H1 (cell line): Measurements from ENCODE around the gene HSPBAP1. TPM values are rescaled to one million over a fixed set of nuclear protein-coding genes. Genes with fewer than 3 reads are reported as not detected.

ENCODE experiments used
- CTCF ChIA-PET: fragments of 300-600 bp; sonication (Branson Sonifier 250); formaldehyde crosslinking; loops from one replicate; lab custom pipeline; 2021; ENCODE audit not compliant: partially characterized antibody; lab: Charles Lee
- POLR2A ChIA-PET: fragments of 300-600 bp; sonication (Branson Sonifier 250); formaldehyde crosslinking; loops from one replicate; lab custom pipeline; 2021; ENCODE audit warnings: inconsistent platforms; ENCODE audit not compliant: partially characterized antibody; lab: Charles Lee
- DNase-seq, 2 experiments: peaks; one replicate each; pipeline versions ENCODE4 v3.0.0 to v3.0.0-alpha.2; 2010 to 2022; ENCODE audit warnings: low spot score in 2 of 2, low read depth in 1 of 2, mixed read lengths in 1 of 2
- FAIRE-seq: peaks from 2 replicates; lab custom pipeline; 2011; peaks lifted over from hg19 to GRCh38; lab: Jason Lieb, UNC
- H2AFZ ChIP-seq: 2 replicates; pipeline ENCODE4 v1.8.1; 2012; ENCODE audit warnings: low read length, inconsistent platforms
- H2AK5ac ChIP-seq: 2 replicates; pipeline ENCODE4 v1.6.1; 2013; ENCODE audit warnings: low read depth, low read length
- H2BK120ac ChIP-seq: replicated peaks from 2 replicates; pipeline ENCODE3; 2013; ENCODE audit warnings: low read depth, low read length, inconsistent platforms
- H2BK12ac ChIP-seq: 2 replicates; pipeline ENCODE4 v1.6.1; 2013; ENCODE audit warnings: low read depth, low read length
- H2BK15ac ChIP-seq: 2 replicates; pipeline ENCODE4 v1.6.1; 2013; ENCODE audit warnings: low read length
- H2BK20ac ChIP-seq: 2 replicates; pipeline ENCODE4 v1.6.1; 2013; ENCODE audit warnings: low read length
- H2BK5ac ChIP-seq: 2 replicates; pipeline ENCODE4 v1.6.1; 2013; ENCODE audit warnings: low read depth, low read length
- H3K14ac ChIP-seq: 2 replicates; pipeline ENCODE4 v1.6.1; 2013; ENCODE audit warnings: inconsistent platforms; ENCODE audit not compliant: insufficient read length
- H3K18ac ChIP-seq: 2 replicates; pipeline ENCODE4 v1.6.1; 2013; ENCODE audit warnings: low read length; ENCODE audit errors: extremely low read depth
- H3K23ac ChIP-seq: 2 replicates; pipeline ENCODE4 v1.6.1; 2013; ENCODE audit warnings: inconsistent platforms; ENCODE audit not compliant: insufficient read length
- H3K23me2 ChIP-seq: 2 replicates; pipeline ENCODE4 v1.6.1; 2013; ENCODE audit warnings: low read depth, low read length
- H3K27ac ChIP-seq: 2 replicates; pipeline ENCODE4 v1.6.1; 2011; ENCODE audit warnings: low read depth, low read length, inconsistent platforms
- H3K27me3 ChIP-seq, 4 experiments: replicated peaks in 1 of 4; 1 replicate in 1 of 4; 2 replicates in 3 of 4; pipeline versions ENCODE4 v1.6.1 to v1.8.1; 2011 to 2013; ENCODE audit warnings: low read length in 3 of 4, mild to moderate bottlenecking in 3 of 4, inconsistent platforms in 2 of 4, mixed read lengths in 2 of 4, moderate library complexity in 1 of 4; ENCODE audit not compliant: control insufficient read depth in 3 of 4, insufficient read depth in 3 of 4; ENCODE audit errors: extremely low read depth in 1 of 4
- H3K36me3 ChIP-seq, 4 experiments: 2 replicates each; pipeline versions ENCODE4 v1.6.1 to v1.8.1; 2011 to 2013; ENCODE audit warnings: mild to moderate bottlenecking in 4 of 4, low read length in 3 of 4, moderate library complexity in 2 of 4, control low read depth in 1 of 4, inconsistent platforms in 1 of 4; ENCODE audit not compliant: insufficient read depth in 4 of 4, control insufficient read depth in 2 of 4
- H3K4ac ChIP-seq: replicated peaks from 2 replicates; pipeline ENCODE3; 2013; ENCODE audit warnings: low read length, low read depth, mixed read lengths, inconsistent platforms; ENCODE audit not compliant: insufficient read length
- H3K4me1 ChIP-seq, 4 experiments: replicated peaks in 1 of 4; 1 replicate in 1 of 4; 2 replicates in 3 of 4; pipeline versions ENCODE4 v1.6.1 to v1.8.1; 2011 to 2013; ENCODE audit warnings: low read length in 3 of 4, inconsistent platforms in 2 of 4, mixed read lengths in 1 of 4; ENCODE audit not compliant: insufficient read depth in 4 of 4, control insufficient read depth in 3 of 4
- H3K4me2 ChIP-seq, 2 experiments: 2 replicates each; pipeline versions ENCODE4 v1.6.1 to v1.8.1; 2011 to 2013; ENCODE audit warnings: low read depth in 2 of 2, low read length in 2 of 2, control low read depth in 1 of 2, inconsistent platforms in 1 of 2, mild to moderate bottlenecking in 1 of 2; ENCODE audit not compliant: insufficient read depth in 1 of 2
- H3K4me3 ChIP-seq, 4 experiments: fragments of 200-600, 300-600 bp in 1 of 4; sonication (generic), shearing (Covaris generic), sonication (Bioruptor Twin) in 1 of 4; 2 replicates each; pipeline versions ENCODE4 v1.5.1 to v1.8.1; 2011 to 2016; ENCODE audit warnings: low read length in 4 of 4, low read depth in 3 of 4, control low read depth in 2 of 4, inconsistent platforms in 2 of 4, mild to moderate bottlenecking in 2 of 4, mixed read lengths in 1 of 4, moderate library complexity in 1 of 4; ENCODE audit not compliant: insufficient read depth in 2 of 4; ENCODE audit errors: extremely low read depth in 1 of 4
- H3K56ac ChIP-seq: replicated peaks from 2 replicates; pipeline ENCODE3; 2013; ENCODE audit warnings: low read depth, mild to moderate bottlenecking, mixed read lengths, low read length, inconsistent platforms; ENCODE audit not compliant: insufficient read length
- H3K79me1 ChIP-seq: 2 replicates; pipeline ENCODE4 v1.6.1; 2013; ENCODE audit warnings: low read depth, low read length, control low read depth
- H3K79me2 ChIP-seq, 2 experiments: 2 replicates each; pipeline versions ENCODE4 v1.6.1 to v1.8.1; 2012 to 2013; ENCODE audit warnings: low read length in 2 of 2, mild to moderate bottlenecking in 2 of 2, inconsistent platforms in 1 of 2; ENCODE audit not compliant: insufficient read depth in 2 of 2, control insufficient read depth in 1 of 2
- H3K9ac ChIP-seq, 4 experiments: replicated peaks in 1 of 4; 1 replicate in 1 of 4; 2 replicates in 3 of 4; pipeline versions ENCODE4 v1.6.1 to v1.8.1; 2011 to 2013; ENCODE audit warnings: low read depth in 3 of 4, low read length in 3 of 4, control low read depth in 2 of 4, mild to moderate bottlenecking in 2 of 4, moderate library complexity in 2 of 4, inconsistent platforms in 1 of 4; ENCODE audit errors: extremely low read depth in 1 of 4
- H3K9me3 ChIP-seq, 2 experiments: 2 replicates each; pipeline versions ENCODE4 v1.6.1 to v1.8.1; 2012 to 2013; ENCODE audit warnings: mild to moderate bottlenecking in 2 of 2, moderate library complexity in 2 of 2, control low read depth in 1 of 2, inconsistent platforms in 1 of 2, low read depth in 1 of 2, low read length in 1 of 2, mixed read lengths in 1 of 2; ENCODE audit not compliant: insufficient read depth in 2 of 2
- H4K20me1 ChIP-seq, 2 experiments: replicated peaks in 1 of 2; 2 replicates each; pipeline versions ENCODE3 to v1.8.1; 2011 to 2013; ENCODE audit warnings: inconsistent platforms in 2 of 2, low read length in 2 of 2, mild to moderate bottlenecking in 1 of 2; ENCODE audit not compliant: insufficient read depth in 2 of 2, control insufficient read depth in 1 of 2
- H4K5ac ChIP-seq: 2 replicates; pipeline ENCODE4 v1.6.1; 2013; ENCODE audit warnings: low read length, low read depth, mixed read lengths, inconsistent platforms; ENCODE audit not compliant: insufficient read length
- H4K8ac ChIP-seq: 2 replicates; pipeline ENCODE4 v1.8.0; 2013; ENCODE audit warnings: mild to moderate bottlenecking, moderate library complexity, low read length, inconsistent platforms; ENCODE audit not compliant: insufficient read depth; ENCODE audit errors: extremely low read depth
- H4K91ac ChIP-seq: replicated peaks from 2 replicates; pipeline ENCODE3; 2013; ENCODE audit warnings: low read length, mixed read lengths, inconsistent platforms; ENCODE audit not compliant: insufficient read length
- BCL11A ChIP-seq, 2 experiments: IDR thresholded peaks; one replicate each; pipeline ENCODE4 v1.6.1; 2011; ENCODE audit warnings: low read depth in 2 of 2, low read length in 2 of 2, mild to moderate bottlenecking in 2 of 2
- YY1 ChIP-seq: IDR thresholded peaks from 2 replicates; pipeline ENCODE4 v1.6.1; 2011; ENCODE audit warnings: low read depth, mild to moderate bottlenecking, low read length
- WGBS, 2 experiments: shearing (Covaris generic) in 1 of 2; methylation state at CpG; one replicate each; pipeline versions ENCODE4 v1.1.6 to v1.1.7; 2013 to 2015; ENCODE audit warnings: low lambda C conversion rate in 2 of 2, mixed read lengths in 2 of 2, inconsistent platforms in 1 of 2, low coverage in 1 of 2, missing lambda C conversion rate in 1 of 2; ENCODE audit not compliant: insufficient replicate concordance in 2 of 2, insufficient coverage in 1 of 2, insufficient read length in 1 of 2; ENCODE audit errors: extremely low coverage in 1 of 2, missing lambda C conversion rate in 1 of 2; 5-methylcytosine and 5-hydroxymethylcytosine counted together
- polyA plus RNA-seq, 7 experiments: library from polyadenylated mRNA; depleted of rRNA in 3 of 7; stranded (reverse) in 5 of 7; unstranded in 2 of 7; fragments of >200 nt in 5 of 7; fragments of 200-250 nt in 2 of 7; gene quantifications; 1 replicate in 5 of 7; 2 replicates in 1 of 7; 4 replicates in 1 of 7; pipeline versions ENCODE4 v1.2.1 to v1.2.3, GENCODE V29; 2011 to 2013; ENCODE audit warnings: missing spikeins in 2 of 7, mixed read lengths in 2 of 7
- total RNA-seq: library from RNA; stranded (reverse); fragmentation: NEBNext Ultra II Directional; extraction: Animal tissue kit (Norgen Biotek cat#: 25700); gene quantifications from 2 replicates; pipeline ENCODE4 v1.2.1, GENCODE V29; 2021

HSPBAP1 gene
- total and polyA plus RNA-seq, 2 of the 8 experiments (the other 6 are each of a cell fraction or from before 2014, with no cell fraction given): 7.5 to 8.3 TPM

DNA sequence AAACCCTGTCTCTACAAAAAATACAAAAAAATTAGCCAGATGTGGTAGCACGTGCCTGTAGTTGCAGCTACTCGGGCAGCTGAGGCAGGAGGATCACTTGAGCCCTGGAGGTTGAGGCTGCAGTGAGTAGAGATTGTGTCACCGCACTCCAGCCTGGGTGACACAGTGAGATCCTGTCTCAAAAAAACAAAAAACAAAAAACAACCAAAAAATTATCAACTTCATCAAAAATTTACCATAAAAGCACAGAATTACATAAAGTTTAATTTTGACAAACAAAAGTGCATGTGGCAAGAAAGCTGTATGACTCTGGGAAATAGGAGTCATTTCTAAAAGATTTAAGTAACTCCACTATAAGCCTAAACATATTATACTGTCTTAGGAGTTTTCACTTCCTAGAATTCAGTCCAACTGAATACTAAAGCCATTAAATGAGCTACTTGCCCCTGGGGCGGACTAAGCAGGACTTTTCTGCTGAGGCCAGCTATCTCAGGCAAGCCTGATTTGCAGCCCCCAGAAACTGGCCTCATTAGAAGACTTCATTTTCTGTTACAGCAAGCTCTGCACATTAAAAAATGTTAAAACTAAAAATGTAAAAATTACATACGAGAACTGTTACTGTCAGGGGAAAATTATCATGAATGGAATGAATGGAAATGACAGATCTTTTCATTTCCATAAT, 23.0 kb downstream of the HSPBAP1 start:
- Histone ChIP-seq H3K79me1 (no peaks in the 10 kb centered on the region), H3K56ac (no peak overlapping the region), H2BK12ac (no peak overlapping the region), H4K8ac (no peak overlapping the region), H3K14ac (no peak overlapping the region), H2AFZ (no peak overlapping the region), H3K23ac (no peak overlapping the region), H3K9ac (no peak overlapping the region), H2AK5ac (no peak overlapping the region), H4K20me1 (peaks cover 0 to 2% of the 10 kb centered on the region in 2 experiments), H3K36me3 (peaks cover 0 to 2% (median 0%) of the 10 kb centered on the region in 4 experiments; a peak in 2 of 8 replicates), H3K4ac (no peak overlapping the region), H2BK120ac (no peak overlapping the region), H4K91ac (no peak overlapping the region), H4K5ac (no peak overlapping the region), H3K23me2 (no peaks in the 10 kb centered on the region; the same call in 1 of the 2 replicates), H3K4me2 (no peak overlapping the region), H2BK15ac (no peak overlapping the region), H3K4me1 (peaks cover 0 to 2% (median 0%) of the 10 kb centered on the region in 4 experiments; a peak in 1 of 7 replicates), H3K79me2 (no peaks in the 10 kb centered on the region), H3K9me3 (no peaks in the 10 kb centered on the region), H3K18ac (no peak overlapping the region), H3K27ac (no peak overlapping the region), H2BK5ac (no peak overlapping the region), H3K27me3 (no peaks in the 10 kb centered on the region), H3K4me3 (no peak overlapping the region), H2BK20ac (no peak overlapping the region)
- CTCF ChIA-PET: interaction anchor here (0.5 to 1.0 kb wide), 2 partner anchors 16 to 32 kb away, joined by 3 read pairs; no protein-coding TSS in a partner anchor
- FAIRE-seq: no peak
- POLR2A ChIA-PET: no interaction called here
- 94% methylated on average over 5 of the region's 5 CpGs; no CpG with 5 or more reads in 1 of the 2 experiments for WGBS, 2 experiments
- DNase-seq: no peak
- TF ChIP-seq YY1 (no peak), BCL11A (IDR thresholded peaks at IDR 0.05; ENCODE audit: low read depth in 2 of 2, low read length in 2 of 2) (no peak)
